Putamen (tissue), 1 donor: ENCODE measurements around the gene HOOK1.
A peak's percentile ranks its signal among the peaks of the same experiment; 100 is the strongest.
"Not testable (repeated sequence)": the region's sequence is repeated elsewhere in the genome, so short reads cannot be mapped to it uniquely, and the experiment has no call there.

ENCODE experiments used
- DNase-seq: peaks from one replicate; pipeline ENCODE4 v3.0.0-alpha.2; 2016; ENCODE audit warnings: low spot score

HOOK1 gene

DNA sequence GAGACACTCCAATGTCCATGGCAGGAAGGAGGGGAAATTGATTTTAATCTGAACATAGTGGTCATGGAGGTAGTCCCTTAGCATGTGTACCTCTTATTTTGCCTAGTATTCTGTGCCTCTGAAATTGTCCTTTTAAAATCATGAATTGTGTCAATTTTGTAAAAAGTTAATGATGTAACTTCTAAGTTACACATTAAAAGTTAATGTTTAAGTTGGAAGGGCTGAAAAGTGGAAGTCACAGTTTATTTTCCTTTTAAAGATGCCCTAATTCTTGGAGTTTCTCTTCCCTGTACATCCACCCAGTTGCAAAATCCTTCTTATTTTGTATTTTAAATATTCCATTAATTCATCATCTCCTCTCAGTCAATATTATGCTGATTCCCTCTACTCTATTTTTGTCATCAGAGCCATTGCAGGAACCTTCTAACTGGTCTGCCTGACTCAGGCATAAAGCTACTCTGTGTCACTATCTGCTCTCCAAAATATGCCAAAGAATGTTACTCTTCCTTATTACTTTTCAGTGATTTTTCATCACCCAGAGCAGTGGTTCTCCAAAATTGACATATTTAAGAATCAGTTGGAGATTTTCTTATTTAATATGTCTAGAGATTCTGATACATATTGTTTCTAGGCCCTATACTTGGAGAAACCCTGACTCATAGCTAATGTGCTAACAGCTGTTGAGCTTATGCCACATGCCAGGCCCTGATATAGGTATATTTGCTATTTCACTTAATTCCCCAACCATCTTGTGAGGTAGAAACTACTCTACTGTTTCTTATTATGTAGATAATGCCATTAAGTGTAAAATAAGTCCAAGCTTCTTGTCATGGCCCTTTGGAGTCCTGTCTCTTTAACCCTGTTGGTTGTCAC, 5.1 kb downstream of the HOOK1 start:
- DNase-seq, result no peak

DNA sequence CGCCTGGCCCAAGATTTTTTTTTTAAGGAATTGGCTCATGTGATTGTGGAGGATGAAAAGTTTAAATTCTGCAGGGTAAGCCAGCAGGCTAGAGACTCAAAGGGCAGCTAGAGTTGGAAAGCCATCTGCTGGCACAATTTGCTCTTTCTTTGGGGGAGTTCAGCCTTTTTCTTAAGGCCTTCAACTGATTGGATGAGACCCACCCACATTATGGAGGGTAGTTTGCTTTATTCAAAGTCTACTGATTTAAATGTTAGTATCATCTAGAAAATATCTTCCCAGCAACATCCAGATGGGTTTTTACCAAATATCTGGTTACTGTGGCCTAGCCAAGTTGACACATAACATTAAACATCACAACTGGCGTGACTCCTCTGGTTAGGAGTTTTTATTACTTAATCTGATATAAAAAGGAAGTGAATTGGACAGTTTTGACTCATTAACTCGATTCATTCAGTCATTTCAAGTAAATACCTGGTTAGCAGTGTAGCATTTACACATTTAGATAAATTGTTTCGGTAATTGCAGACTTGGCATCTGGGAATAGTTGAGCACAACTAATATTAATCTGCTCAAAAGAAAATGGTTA, 12.4 kb downstream of the HOOK1 start:
- DNase-seq, result no peak

DNA sequence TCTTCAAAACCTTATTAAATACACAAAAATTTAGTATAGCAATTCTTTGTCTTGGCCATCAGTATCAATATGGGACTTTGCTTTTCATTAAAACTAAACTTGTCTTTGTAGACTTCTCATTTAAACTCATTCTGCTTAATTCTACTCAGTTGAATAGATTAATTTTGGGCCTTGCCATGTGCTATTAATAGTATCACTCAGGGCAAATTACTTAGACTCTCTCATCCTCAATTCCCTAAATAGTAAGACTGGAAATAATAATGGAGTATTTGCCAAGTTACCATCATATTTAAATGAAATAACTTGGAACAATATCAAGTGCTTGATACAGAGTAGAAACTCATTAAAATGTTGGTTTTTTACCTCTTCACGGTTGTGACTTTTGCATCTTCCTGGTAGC, 13.4 kb downstream of the HOOK1 start:
- no peak for DNase-seq

- no peak for DNase-seq
Measured at GRCh38 chr1:59831529-59831928, 16.8 kb downstream of the HOOK1 start.

DNA sequence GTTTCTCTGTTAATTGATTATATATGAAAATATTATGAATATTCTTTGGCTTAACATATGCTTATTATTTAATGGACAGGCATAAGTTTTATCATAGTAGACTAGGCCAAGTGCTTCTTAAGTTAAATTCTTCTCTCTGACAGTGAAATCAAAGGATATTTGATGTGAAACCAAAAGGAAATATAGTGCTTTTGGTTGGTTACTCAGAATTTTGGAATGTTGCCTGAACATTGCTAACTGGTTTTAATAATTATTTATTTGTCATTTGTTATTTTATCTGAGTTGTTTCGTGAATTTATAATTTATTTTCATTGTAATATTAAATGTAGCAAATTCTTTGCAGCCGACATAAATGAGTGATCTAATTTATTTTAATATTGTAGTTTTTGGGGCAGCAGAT, 18.3 kb downstream of the HOOK1 start:
- DNase-seq, result no peak

DNA sequence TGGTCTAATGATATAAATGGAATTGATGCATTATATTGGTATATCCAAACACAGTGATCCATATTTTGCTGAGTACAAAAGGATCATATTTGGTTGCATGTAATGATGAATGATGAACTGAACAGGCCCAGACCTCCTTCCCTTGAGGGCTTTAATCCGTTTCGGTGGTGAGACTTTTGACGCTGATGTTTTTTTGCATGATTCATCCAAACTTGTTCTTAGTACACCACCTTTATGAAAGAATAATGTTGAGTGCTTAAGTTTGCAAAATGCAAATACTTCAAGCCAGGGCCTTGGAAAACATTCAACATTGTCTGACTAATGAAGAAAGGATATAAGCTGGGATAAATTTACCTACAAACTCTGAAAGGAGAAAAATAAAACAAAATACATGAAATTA, 19.2 kb downstream of the HOOK1 start:
- no peak for DNase-seq

DNA sequence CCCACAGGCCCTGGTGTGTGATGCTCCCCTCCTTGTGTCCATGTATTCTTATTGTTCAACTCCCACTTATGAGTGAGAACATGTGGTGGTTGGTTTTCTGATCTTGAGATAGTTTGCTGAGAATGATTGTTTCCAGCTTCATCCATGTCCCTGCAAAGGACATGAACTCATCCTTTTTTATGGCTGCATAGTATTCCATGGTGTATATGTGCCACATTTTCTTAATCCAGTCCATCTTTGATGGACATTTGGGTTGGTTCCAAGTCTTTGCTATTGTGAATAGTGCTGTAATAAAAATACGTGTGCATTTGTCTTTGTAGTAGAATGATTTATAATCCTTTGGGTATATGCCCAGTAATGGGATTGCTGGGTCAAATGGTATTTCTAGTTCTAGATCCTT, 23.1 kb downstream of the HOOK1 start:
- DNase-seq, result not testable (repeated sequence)

DNA sequence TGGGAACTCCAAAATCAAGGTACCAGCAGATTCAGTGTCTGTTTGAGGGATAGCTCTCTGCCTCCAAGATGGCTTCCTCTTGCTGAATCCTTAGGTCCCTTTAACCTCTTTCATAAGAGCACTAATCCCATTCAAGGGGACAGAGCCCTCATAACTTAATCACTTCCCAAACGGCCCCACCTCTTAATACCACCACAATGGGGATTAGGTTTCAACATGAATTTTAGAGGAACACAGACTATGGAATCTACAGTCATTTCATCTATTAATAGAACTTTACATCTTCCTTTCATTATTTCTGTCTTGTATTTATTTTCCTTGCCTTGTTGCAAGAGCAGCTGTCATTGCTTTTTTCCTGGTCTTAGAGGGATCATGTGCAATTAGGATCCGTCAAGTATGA, 30.3 kb downstream of the HOOK1 start:
- DNase-seq, result no peak

DNA sequence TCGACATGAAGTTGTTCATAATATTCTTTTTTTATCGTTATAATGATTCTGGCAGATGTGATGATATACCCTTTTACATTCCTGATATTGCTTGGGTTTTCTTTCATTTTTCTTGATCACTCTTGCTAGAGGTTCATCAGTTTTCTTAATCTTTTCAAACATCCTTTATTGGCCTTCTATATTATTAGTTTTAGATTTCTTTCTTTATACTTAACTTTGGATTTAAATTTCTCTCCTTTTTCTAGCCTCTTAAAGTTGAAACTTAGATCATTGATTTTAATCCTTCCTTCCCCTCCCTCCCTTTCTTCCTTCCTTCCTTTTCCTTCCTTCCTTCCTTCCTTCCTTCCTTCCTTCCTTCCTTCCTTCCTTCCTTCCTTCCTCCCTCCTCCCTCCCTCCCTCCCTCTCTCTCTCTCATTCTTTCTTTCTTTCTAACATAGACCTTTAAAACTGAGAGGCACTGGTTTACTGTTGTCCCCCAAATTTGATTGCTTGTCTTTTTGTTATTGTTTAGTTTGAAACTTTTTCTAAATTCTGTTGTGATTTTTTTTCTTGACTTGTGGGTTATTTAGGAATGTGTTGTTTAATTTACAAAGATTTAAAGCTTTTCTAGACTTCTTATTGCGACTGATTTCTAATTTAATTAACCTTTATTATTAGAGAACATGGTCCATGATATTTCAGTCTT, 31.6 kb downstream of the HOOK1 start:
- no peak for DNase-seq

GRCh38 chr1:59846895-59847282, 32.1 kb downstream of the HOOK1 start:
- no peak for DNase-seq

DNA sequence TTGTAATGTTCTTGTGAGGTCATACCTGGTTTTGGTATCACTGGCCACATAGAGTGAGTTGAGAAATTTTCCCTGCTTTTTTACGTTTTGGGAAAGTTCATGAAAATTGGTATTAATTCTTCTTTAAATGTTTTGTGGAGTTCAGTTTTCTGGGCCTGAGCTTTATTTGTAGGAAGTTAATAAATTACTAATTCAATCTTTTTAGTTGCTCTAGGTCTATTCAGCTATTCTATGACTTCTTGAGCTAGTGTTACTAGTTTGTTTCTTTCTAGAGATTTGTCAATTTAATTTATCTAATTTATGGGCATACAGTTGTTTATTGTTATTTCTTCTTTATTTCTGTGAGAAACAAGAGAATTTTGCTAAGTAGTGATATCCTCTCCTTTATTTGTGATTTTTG, 37.4 kb downstream of the HOOK1 start:
- DNase-seq, result no peak

DNA sequence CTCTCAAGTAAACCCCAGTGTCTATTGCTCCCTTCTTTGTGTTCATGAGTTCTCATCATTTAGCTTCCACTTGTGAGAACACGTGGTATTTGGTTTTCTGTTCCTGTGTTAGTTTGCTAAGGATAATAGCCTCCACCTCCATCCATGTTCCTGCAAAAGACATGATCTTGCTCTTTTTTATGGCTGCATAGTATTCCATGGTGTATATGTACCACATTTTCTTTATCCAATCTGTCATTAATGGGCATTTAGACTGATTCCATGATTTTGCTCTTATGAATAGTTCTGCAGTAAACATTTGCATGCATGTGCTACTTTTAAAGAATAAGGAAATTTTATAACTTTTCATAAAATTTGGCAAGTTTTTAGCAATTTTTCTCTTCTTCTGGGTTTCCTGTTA, 40.5 kb downstream of the HOOK1 start:
- DNase-seq, result not testable (repeated sequence)

GRCh38 chr1:59856725-59857338, 42.1 kb downstream of the HOOK1 start:
- no peak for DNase-seq

DNA sequence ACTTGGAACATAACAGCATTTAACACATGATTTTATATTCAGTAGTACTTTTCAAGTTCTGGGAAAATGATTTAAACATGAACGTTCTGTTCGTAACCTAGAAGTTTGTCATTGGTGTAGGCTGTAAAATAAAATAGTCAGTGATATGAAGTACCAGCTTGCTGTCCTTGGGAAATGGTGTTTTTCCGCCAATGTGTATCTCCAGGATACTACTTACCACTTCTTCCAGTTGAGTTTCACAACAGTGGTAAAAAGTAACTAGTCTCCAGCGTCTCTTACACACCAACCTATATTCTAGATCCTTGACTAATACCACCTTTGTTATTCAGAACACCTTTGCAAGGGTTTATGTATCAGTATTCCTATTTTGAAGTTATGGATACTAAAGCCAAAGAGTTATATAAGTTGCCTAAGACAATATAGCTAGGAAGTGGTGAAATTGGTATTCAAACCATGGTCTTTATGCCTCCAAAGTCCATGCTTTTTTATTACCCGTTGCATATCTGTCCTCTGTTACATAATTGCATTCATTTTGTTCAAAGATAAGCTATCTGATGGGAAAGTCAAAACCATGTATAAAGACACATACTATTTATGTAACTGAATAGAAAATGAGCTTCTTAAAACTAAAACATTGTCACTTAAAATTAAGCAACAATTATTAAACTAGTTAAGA, 43.1 kb downstream of the HOOK1 start:
- DNase-seq, result no peak

- DNase-seq, result no peak
Measured at GRCh38 chr1:59866462-59866861, 51.7 kb downstream of the HOOK1 start.

- no peak for DNase-seq
Measured at GRCh38 chr1:59871746-59872145, 57.0 kb downstream of the HOOK1 start.

- DNase-seq, result no peak
Measured at GRCh38 chr1:59877108-59877682, 62.4 kb downstream of the HOOK1 start.

DNA sequence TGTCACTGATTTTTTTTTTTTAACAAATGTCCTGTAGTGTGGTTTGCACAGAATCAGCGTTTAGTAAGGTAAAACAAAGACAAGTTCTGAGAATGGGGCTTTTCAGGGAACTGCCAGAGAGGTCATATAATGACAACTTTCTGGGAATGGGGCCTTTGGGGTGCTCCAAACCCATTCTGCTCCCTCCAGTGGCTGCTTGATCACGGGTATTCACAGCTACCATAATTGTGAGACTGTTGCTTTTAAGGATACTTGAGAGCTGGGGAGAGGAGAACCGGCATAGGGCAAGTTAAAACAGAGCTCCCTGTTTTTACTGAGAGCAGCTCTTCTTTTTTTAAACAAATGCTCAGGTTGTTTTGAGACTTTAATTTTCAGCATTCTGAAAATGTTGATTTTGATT, 63.6 kb downstream of the HOOK1 start:
- no peak for DNase-seq

DNA sequence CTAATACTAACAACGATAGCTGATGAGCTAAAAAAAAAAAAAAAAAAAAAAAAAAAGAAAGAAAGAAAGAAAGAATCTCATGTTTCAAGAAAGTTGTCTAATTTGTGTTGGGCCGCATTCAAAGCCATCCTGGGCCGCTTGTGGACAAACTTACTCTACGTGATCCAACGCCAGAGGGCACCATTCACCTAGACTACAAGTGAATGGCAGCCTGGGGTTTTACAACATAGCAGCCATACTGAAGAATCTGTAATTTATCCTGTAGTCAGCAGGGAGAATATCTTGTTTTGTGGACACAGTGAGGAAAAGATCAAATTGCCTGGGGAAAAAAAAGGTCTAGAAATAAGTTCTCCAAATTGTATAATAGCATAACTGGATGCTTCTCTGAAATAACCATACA, 64.8 kb downstream of the HOOK1 start:
- peak; percentile 57 for DNase-seq

GRCh38 chr1:59879996-59880505, 65.3 kb downstream of the HOOK1 start:
- no peak for DNase-seq

- DNase-seq, result no peak
Measured at GRCh38 chr1:59880735-59881134, 66.0 kb downstream of the HOOK1 start.
